NCI-H748 treated with DMSO at 0.1 percent for 48 hours (cell line): Measurements from ENCODE around the gene GNPDA1.

ENCODE experiments used
- DNase-seq: peaks from one replicate; lab custom pipeline; 2025; lab: John Stamatoyannopoulos, UW

Gene GNPDA1

DNA sequence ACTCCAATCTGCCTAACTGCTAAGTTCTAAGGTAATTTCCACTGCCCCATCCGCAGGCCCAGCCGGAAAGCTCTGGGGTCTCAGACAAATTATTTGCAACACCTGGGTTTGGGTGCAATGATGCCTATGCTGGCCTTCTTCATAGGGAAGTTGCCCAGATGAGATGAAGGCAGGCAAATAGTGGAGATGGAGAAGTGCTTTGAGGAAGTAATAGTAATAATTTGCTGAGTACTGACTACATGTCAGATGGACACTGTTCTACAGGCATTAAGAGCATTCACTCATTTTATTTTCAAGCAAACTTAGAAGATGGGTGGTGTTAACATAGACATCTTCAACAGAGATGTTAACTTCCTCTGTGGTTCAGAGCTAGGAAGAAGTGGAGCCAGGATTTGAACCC lies 58.6 kb downstream of the GNPDA1 start:
- no peak for DNase-seq

DNA sequence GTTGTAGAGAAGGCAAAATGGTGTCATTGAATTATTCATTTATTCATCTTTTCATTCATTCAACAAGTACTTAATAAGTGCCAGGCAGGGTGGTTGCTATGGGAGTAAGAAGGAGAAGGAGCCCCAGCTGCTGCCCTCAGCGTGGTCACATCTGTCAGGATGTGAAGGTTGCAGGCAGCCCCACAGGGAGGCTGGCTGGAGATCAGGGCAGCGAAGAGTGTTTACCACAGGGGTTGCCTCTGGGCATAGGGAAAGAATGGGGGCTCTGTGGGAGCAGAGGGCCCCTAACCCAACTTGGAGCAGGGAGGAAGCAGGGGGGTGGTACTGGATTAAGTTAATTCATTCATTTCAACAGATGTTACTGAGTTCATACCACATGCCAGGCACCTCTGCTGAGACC lies 60.8 kb downstream of the GNPDA1 start:
- DNase-seq: no peak

DNA sequence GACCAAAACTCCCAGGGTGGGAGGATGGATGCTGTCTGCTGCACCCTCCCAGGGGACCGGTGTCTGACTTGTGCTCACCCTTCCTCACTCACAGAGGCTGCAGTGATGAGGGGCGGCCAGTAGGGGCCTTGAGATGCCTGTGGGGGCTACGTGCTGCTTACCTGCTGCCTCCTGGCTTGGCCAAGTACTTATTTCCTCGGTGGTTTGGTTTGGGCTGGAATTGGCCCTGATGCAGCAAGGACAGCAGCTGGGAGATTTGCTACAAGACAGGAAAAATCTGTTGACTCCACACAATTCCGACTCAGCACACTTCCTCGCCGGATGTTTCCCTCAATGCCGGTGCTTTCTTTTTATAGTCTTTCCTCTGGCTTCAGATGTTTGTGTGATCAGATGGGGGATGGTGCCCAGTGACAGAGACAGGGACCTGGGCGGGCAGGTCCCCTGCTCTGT lies 61.5 kb downstream of the GNPDA1 start:
- no peak for DNase-seq
